ENCODE measurements around the gene GPRIN1.
"Not testable (repeated sequence)": the region's sequence is repeated elsewhere in the genome, so short reads cannot be mapped to it uniquely, and the experiment has no call there.

The GPRIN1 gene

DNA sequence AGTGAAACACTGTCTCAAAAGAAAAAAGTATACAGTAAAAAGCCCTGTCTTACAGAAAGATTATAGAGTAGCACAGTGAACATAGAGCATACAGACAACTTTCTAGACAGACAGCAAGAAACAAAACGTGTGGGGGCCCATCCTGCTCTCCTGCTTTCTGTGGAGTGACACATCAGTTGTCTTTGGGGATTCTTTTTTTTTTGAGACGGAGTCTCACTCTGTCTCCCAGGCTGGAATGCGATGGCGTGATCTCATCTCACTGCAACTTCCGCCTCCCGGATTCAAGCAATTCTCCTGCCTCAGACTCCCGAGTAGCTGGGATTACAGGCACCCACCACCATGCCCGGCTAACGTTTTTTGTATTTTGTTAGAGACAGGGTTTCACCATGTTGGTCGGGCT, 46.0 kb downstream of the GPRIN1 start:
- no peak for DNase-seq

GRCh38 chr5:176562189-176562588, 47.8 kb downstream of the GPRIN1 start:
- no peak for DNase-seq

DNA sequence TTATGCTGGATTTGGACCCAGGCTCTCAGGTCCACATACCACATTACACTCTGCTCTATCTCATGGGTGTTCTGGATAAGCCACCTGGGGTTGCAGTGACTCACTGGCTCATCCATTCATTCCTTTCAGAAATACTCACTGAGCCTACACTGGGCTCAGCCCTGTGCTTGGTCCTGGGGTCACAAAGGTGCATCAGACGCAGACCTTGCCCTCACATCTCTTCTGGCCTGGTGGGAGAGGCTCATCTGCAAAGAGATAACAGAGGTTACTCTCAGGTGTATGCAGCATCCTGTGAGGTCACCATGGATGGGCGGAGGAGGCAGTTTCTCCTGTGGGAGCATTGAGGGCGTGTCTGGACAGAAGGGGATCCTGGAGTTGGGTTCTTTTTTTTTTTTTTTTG, 48.7 kb downstream of the GPRIN1 start:
- DNase-seq, result no peak

DNA sequence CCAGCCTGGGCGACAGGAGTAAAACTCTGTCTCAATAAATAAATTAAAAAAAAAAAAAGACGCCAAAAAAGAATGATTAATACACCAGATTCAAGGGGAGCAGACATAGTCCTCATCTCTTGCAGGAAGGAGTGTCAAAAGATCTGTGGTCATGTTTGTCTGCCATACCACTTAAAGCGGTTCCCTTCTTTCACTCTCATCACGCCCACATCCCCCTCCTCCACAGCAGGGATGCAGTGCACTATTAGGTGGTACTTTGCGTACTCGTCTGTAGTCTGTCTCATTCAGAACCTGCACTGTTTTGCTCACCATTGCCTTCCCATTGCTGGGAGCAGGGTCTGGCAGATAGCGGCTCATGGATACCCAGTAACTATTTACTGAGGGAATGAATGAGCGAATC, 49.6 kb downstream of the GPRIN1 start:
- DNase-seq, result no peak

DNA sequence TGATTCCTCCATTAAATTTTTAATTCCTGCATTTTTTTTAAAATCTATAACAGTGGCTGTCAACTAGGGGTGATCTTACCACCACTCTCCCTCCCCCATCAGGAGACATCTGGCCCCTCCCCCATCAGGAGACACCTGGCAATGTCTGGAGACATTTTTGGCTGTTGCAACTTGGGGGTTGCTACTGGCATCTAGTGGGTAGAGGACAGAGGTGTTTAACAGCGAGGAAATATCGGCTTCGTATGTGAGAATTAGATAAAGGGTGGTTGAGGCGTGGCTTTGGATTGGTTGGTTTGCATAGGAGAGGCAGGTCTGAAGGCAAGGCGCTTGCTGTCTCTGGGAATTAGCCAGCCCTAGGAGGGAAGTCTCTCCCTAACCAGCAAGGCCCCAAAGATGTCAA, 50.3 kb downstream of the GPRIN1 start:
- DNase-seq, result no peak

- DNase-seq, result no peak
Measured at GRCh38 chr5:176557846-176558245, 52.1 kb downstream of the GPRIN1 start.

GRCh38 chr5:176553260-176554085, 56.5 kb downstream of the GPRIN1 start:
- no peak for DNase-seq

- no peak for DNase-seq
Measured at GRCh38 chr5:176552332-176552869, 57.6 kb downstream of the GPRIN1 start.

GRCh38 chr5:176550937-176551336, 59.0 kb downstream of the GPRIN1 start:
- DNase-seq, result not testable (repeated sequence)

GRCh38 chr5:176550275-176550831, 59.6 kb downstream of the GPRIN1 start:
- no peak for DNase-seq

GRCh38 chr5:176549871-176550270, 60.1 kb downstream of the GPRIN1 start:
- no peak for DNase-seq

DNA sequence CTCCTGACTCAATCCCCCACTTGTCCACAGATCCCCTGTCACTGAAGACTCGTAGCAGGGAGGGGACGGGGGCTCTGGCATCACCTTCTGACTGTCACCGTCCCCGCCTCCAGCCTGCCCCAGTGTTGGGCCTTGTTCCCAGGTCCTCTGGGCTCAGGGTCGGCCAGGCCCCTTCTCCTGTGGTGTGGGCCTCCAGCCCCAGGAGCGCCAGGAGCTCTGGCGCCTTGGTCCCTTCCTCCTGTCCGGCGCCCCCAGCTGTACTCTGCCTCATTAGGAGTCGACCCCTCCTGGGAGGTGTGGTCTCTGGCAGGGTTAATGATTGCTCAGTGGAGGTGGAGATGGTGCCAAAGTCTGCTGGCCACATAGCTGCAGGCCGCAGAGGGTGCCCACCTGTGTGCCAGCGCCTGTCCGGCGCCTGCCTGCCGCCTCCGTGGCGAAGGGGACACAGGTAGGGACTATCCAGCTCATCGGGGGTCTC, 61.0 kb downstream of the GPRIN1 start, which contains the start of gene CDHR2:
TSS of gene CDHR2 (plus strand) at position 376 of the 478 bp plus-strand sequence. CDS start 16,011 bp downstream, outside the sequence.
- DNase-seq, result no peak

DNA sequence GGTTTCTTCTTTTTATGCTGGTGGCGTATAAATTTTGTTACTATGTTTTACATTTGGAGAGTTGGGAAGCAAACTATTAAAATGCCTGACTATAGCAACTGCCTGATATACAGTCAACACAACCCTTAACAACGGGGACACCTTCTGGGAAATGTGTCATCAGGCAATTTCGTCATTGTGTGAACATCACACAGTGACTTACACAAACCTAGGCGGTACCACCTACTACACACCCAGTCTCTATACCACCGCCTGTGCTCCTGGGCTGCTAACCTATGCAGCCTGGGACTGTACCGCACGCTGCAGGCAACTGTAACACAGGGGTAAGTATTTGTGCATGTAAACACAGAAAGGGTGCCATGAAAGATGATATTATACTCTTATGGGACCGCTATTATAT, 62.2 kb downstream of the GPRIN1 start:
- no peak for DNase-seq
